Adipocyte (in vitro differentiated cells): ENCODE results near the gene DNAJC7.

Source experiments
- DNase-seq: peaks from one replicate; pipeline ENCODE4 v3.0.0-alpha.2; 2015; ENCODE audit warnings: low read depth
- H3K27me3 ChIP-seq: replicated peaks from 2 replicates; pipeline ENCODE4 v1.7.0; 2013; ENCODE audit warnings: mild to moderate bottlenecking, low read length, moderate library complexity; ENCODE audit not compliant: control insufficient read depth, insufficient read depth
- H3K36me3 ChIP-seq: 2 replicates; pipeline ENCODE4 v1.7.0; 2013; ENCODE audit warnings: low read length, mild to moderate bottlenecking, moderate library complexity; ENCODE audit not compliant: control insufficient read depth, insufficient read depth, severe bottlenecking
- H3K4me1 ChIP-seq: 2 replicates; pipeline ENCODE4 v1.7.0; 2013; ENCODE audit warnings: mild to moderate bottlenecking, low read length, moderate library complexity; ENCODE audit not compliant: control insufficient read depth, insufficient read depth
- H3K4me3 ChIP-seq: 2 replicates; pipeline ENCODE4 v1.7.0; 2013; ENCODE audit warnings: mild to moderate bottlenecking, low read length, moderate library complexity
- H3K9ac ChIP-seq: 2 replicates; pipeline ENCODE4 v1.7.0; 2013; ENCODE audit warnings: mild to moderate bottlenecking, low read length, moderate library complexity
- H3K9me3 ChIP-seq: 2 replicates; pipeline ENCODE4 v1.7.0; 2013; ENCODE audit warnings: mild to moderate bottlenecking, low read length, moderate library complexity; ENCODE audit not compliant: control insufficient read depth

DNAJC7 gene

DNA sequence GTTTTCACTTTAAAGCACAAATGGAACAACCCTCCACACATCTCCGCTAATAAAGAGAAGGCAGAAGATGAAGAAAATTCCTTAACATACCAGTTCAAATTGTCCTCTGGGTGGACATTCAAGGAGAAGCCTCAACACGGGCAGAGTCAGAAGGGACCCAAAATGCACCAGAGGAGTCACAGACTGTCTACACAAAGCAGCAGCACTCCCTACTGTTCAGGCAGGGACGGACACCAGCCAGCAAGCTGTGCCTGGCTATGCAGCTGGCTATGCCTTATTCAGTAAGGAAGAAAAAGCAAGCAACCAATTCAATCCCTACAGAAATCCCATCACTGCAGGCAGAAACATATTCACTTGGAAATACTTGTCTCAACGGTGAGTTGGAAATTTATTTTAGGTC is 8.1 kb downstream of the DNAJC7 start:
- H3K36me3 ChIP-seq = no peaks in the 10 kb centered on the region
- H3K4me1 ChIP-seq = peaks cover 69% of the 10 kb centered on the region
- DNase-seq = no peak
- peak overlapping the region; percentile 39 for H3K9ac ChIP-seq
- H3K9me3 ChIP-seq = no peaks in the 10 kb centered on the region
- no peak overlapping the region for H3K4me3 ChIP-seq
- H3K27me3 ChIP-seq = no peaks in the 10 kb centered on the region

- H3K36me3 ChIP-seq = peaks cover 27% of the 10 kb centered on the region
- no peak overlapping the region for H3K9ac ChIP-seq
Measured at GRCh38 chr17:42005166-42005565, 12.1 kb downstream of the DNAJC7 start.

DNA sequence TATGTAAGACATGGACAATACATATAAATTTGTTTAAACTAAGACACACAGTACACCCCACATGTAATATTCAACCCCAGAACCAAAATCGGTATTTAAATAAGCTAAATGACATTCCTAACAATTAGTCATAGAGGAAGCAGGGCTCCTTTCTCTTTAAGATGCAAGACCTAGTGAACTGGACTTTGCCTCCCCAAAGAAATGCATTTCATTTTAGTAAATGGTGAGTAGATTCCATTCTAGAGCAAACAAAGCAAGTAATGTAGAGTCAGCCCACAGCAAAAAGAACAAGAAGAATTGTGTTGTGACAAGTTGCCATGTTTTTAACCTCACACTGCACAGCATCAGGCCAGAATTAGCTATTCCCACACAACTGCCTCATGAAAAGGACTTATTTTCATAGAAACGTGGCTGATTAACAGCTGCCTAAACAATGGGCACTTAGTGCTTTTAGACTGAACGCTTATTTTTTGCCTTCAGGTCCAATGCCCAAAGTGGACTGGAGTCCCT is 14.4 kb downstream of the DNAJC7 start:
- H3K4me1 ChIP-seq = peaks cover 61% of the 10 kb centered on the region
- H3K9ac ChIP-seq = peak overlapping the region; percentile 42
- no peak overlapping the region for H3K4me3 ChIP-seq
- H3K9me3 ChIP-seq = no peaks in the 10 kb centered on the region
- peak; percentile 37 for DNase-seq
- H3K27me3 ChIP-seq = no peaks in the 10 kb centered on the region
- peaks cover 45% of the 10 kb centered on the region for H3K36me3 ChIP-seq

More at GRCh38 chr17:42005166-42005565, 12.1 kb downstream of the DNAJC7 start:
- Histone ChIP-seq H3K27me3 (no peaks in the 10 kb centered on the region), H3K9me3 (no peaks in the 10 kb centered on the region), H3K4me1 (peaks cover 72% of the 10 kb centered on the region), H3K4me3 (no peak overlapping the region)
- peak; percentile 47 for DNase-seq

GRCh38 chr17:42002175-42002791 is 15.0 kb downstream of the DNAJC7 start:
- no peak for DNase-seq
- Histone ChIP-seq H3K27me3 (no peaks in the 10 kb centered on the region), H3K4me3 (no peak overlapping the region), H3K36me3 (peaks cover 51% of the 10 kb centered on the region), H3K9ac (no peak overlapping the region), H3K4me1 (peaks cover 58% of the 10 kb centered on the region), H3K9me3 (no peaks in the 10 kb centered on the region)

GRCh38 chr17:42001729-42002128 is 15.5 kb downstream of the DNAJC7 start:
- no peak for DNase-seq
- H3K9me3 ChIP-seq = no peaks in the 10 kb centered on the region
- H3K4me3 ChIP-seq = no peak overlapping the region
- H3K4me1 ChIP-seq = peaks cover 55% of the 10 kb centered on the region
- H3K36me3 ChIP-seq = peaks cover 56% of the 10 kb centered on the region
- H3K27me3 ChIP-seq = no peaks in the 10 kb centered on the region
- H3K9ac ChIP-seq = no peak overlapping the region

- H3K4me3 ChIP-seq = no peak overlapping the region
- H3K27me3 ChIP-seq = no peaks in the 10 kb centered on the region
- H3K36me3 ChIP-seq = peaks cover 68% of the 10 kb centered on the region
- H3K9ac ChIP-seq = peak overlapping the region; percentile 37
- peaks cover 61% of the 10 kb centered on the region for H3K4me1 ChIP-seq
- no peak for DNase-seq
- H3K9me3 ChIP-seq = no peaks in the 10 kb centered on the region
Measured at GRCh38 chr17:42000413-42001133, 16.7 kb downstream of the DNAJC7 start.

- peaks cover 43% of the 10 kb centered on the region for H3K4me1 ChIP-seq
- H3K4me3 ChIP-seq = no peak overlapping the region
- no peaks in the 10 kb centered on the region for H3K9me3 ChIP-seq
- DNase-seq = no peak
- no peaks in the 10 kb centered on the region for H3K27me3 ChIP-seq
- H3K36me3 ChIP-seq = peaks cover 85% of the 10 kb centered on the region
- no peak overlapping the region for H3K9ac ChIP-seq
Measured at GRCh38 chr17:41998497-41998896, 18.7 kb downstream of the DNAJC7 start.

GRCh38 chr17:41996855-41997164 is 20.4 kb downstream of the DNAJC7 start:
- no peak for DNase-seq
- Histone ChIP-seq H3K9ac (no peak overlapping the region), H3K27me3 (no peaks in the 10 kb centered on the region), H3K9me3 (no peaks in the 10 kb centered on the region), H3K36me3 (peaks cover 84% of the 10 kb centered on the region), H3K4me3 (no peak overlapping the region), H3K4me1 (peaks cover 33% of the 10 kb centered on the region)

DNA sequence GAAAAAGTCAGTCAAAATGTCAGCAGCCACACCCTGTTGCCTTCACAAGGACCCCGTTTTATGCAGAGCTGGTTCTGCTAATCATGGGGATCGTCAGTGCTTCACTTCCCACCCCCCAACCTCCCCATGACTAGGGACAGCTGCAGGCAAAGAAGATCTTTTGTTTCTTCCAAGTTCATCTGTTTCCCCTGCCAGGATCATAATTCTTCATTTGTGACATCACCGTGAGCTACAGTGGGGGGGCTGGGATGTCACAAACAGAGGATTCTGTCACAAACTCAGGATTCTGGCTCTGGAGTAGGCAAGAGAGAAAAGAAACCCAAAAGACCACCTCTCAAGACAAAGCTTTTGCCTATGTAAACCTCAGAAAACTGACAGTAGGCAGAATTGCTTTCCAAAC is 24.7 kb downstream of the DNAJC7 start:
- no peak overlapping the region for H3K4me3 ChIP-seq
- peaks cover 40% of the 10 kb centered on the region for H3K4me1 ChIP-seq
- peaks cover 92% of the 10 kb centered on the region for H3K36me3 ChIP-seq
- no peaks in the 10 kb centered on the region for H3K27me3 ChIP-seq
- H3K9me3 ChIP-seq = no peaks in the 10 kb centered on the region
- no peak overlapping the region for H3K9ac ChIP-seq
- DNase-seq = no peak

- Histone ChIP-seq H3K27me3 (no peaks in the 10 kb centered on the region), H3K36me3 (peaks cover 91% of the 10 kb centered on the region), H3K9me3 (no peaks in the 10 kb centered on the region), H3K4me3 (no peak overlapping the region), H3K4me1 (peaks cover 32% of the 10 kb centered on the region), H3K9ac (peak overlapping the region; percentile 39)
- DNase-seq = no peak
Measured at GRCh38 chr17:41989702-41990419, 27.4 kb downstream of the DNAJC7 start.

- H3K27me3 ChIP-seq = no peaks in the 10 kb centered on the region
- peaks cover 32% of the 10 kb centered on the region for H3K4me1 ChIP-seq
- H3K9me3 ChIP-seq = no peaks in the 10 kb centered on the region
- no peak overlapping the region for H3K9ac ChIP-seq
- peaks cover 91% of the 10 kb centered on the region for H3K36me3 ChIP-seq
- no peak for DNase-seq
- H3K4me3 ChIP-seq = no peak overlapping the region
Measured at GRCh38 chr17:41988418-41988817, 28.8 kb downstream of the DNAJC7 start.
